Stimulated activated CD8-positive, alpha-beta memory T cell treated with anti-CD3 and anti-CD28 coated beads, Interleukin-2, amount 100 ng/mL, for 1 hour (primary cell): ENCODE results near the gene RNF157.

Experiments
- DNase-seq, 2 donors: peaks; one replicate each; pipeline ENCODE4 v3.0.0-alpha.2; 2020; ENCODE audit warnings: low read depth in 2 of 2

Gene RNF157

GRCh38 chr17:76157759-76158158, 82.5 kb downstream of the RNF157 start:
- no peak for DNase-seq

GRCh38 chr17:76156662-76156991, 83.7 kb downstream of the RNF157 start:
- DNase-seq = no peak

GRCh38 chr17:76155988-76156661, 84.2 kb downstream of the RNF157 start:
- DNase-seq = no peak

GRCh38 chr17:76154936-76155845, 85.1 kb downstream of the RNF157 start:
- DNase-seq = no peak

GRCh38 chr17:76154292-76154691, 86.0 kb downstream of the RNF157 start:
- DNase-seq = no peak

GRCh38 chr17:76153640-76154039, 86.7 kb downstream of the RNF157 start:
- no peak for DNase-seq

- DNase-seq = no peak
Observed at GRCh38 chr17:76153202-76153601, 87.1 kb downstream of the RNF157 start.

- DNase-seq = no peak
Observed at GRCh38 chr17:76152591-76152990, 87.7 kb downstream of the RNF157 start.

- no peak for DNase-seq
Observed at GRCh38 chr17:76151896-76152454, 88.3 kb downstream of the RNF157 start.

GRCh38 chr17:76150712-76151622, 89.3 kb downstream of the RNF157 start:
- no peak for DNase-seq

GRCh38 chr17:76149214-76149613, 91.1 kb downstream of the RNF157 start:
- no peak for DNase-seq

GRCh38 chr17:76148015-76148326, 92.3 kb downstream of the RNF157 start:
- DNase-seq = no peak

- DNase-seq = no peak
Observed at GRCh38 chr17:76147211-76148014, 92.9 kb downstream of the RNF157 start.

GRCh38 chr17:76146053-76146851, 94.0 kb downstream of the RNF157 start:
- DNase-seq = no peak

- no peak for DNase-seq
Observed at GRCh38 chr17:76145231-76146052, 94.9 kb downstream of the RNF157 start.

- no peak for DNase-seq
Observed at GRCh38 chr17:76142585-76143041, 97.7 kb downstream of the RNF157 start.

- DNase-seq = no peak
Observed at GRCh38 chr17:76142039-76142584, 98.2 kb downstream of the RNF157 start.

- peak; percentile 83 to 88 for DNase-seq
Observed at GRCh38 chr17:76141212-76142038, 98.9 kb downstream of the RNF157 start, which contains the start of gene FOXJ1. FOXJ1 (minus strand) TSS chr17:76141245; CDS start chr17:76140395, 850 bp downstream.
